HepG2 (cell line): ENCODE measurements around the gene COPS9. TPM values are rescaled to one million over a fixed set of nuclear protein-coding genes. Genes with fewer than 3 reads are reported as not detected.

ENCODE experiments used
- ATAC-seq: fragments of 200-7000 bp; cut with Tn5 transposase; 3 replicates; pipeline ENCODE4 v1.9.1; 2020; ENCODE audit warnings: mild to moderate bottlenecking, moderate library complexity
- BruUV-seq: library from RNA; stranded (reverse); fragments of 400-500 nt; replicated peaks from 2 replicates; lab custom pipeline; 2021; lab: Mats Ljungman, UMichigan
- CTCF ChIA-PET: fragments of 300-600 bp; formaldehyde crosslinking; extraction: SDS; loops from one replicate; lab custom pipeline; 2021; ENCODE audit warnings: low total read pairs, inconsistent platforms, low intra/inter-chr PET ratio; lab: Yijun Ruan, JAX
- POLR2A ChIA-PET: fragments of 350-600 bp; sonication (Branson Sonifier 250); formaldehyde crosslinking; loops from one replicate; lab custom pipeline; 2020; ENCODE audit warnings: antibody characterized with exemption, inconsistent platforms; lab: Yijun Ruan, JAX
- DNase-seq: peaks from one replicate; pipeline ENCODE4 v3.0.0-alpha.2; 2015; ENCODE audit warnings: low spot score
- FAIRE-seq: peaks from 3 replicates; lab custom pipeline; 2011; peaks lifted over from hg19 to GRCh38; lab: Jason Lieb, UNC
- H2AFZ ChIP-seq: one replicate; pipeline ENCODE4 v1.6.1; 2011; ENCODE audit warnings: low read length, inconsistent platforms
- H3K27ac ChIP-seq: fragments of 300-600 bp; 3 replicates; pipeline ENCODE4 v1.8.0; 2011; ENCODE audit warnings: mixed run types, mild to moderate bottlenecking, mixed read lengths, low read length, inconsistent platforms; ENCODE audit not compliant: insufficient read depth; ENCODE audit errors: extremely low read length
- H3K27me3 ChIP-seq, 2 experiments: fragments of 200-600 bp in 1 of 2; 2 replicates in 1 of 2; 3 replicates in 1 of 2; pipeline versions ENCODE4 v1.6.0 to v1.8.0; 2011; ENCODE audit warnings: low read length in 2 of 2, mild to moderate bottlenecking in 2 of 2, moderate library complexity in 2 of 2, inconsistent platforms in 1 of 2; ENCODE audit not compliant: insufficient read depth in 2 of 2, control insufficient read depth in 1 of 2
- H3K36me3 ChIP-seq, 2 experiments: fragments of 200-600 bp in 1 of 2; replicated peaks in 1 of 2; 2 replicates in 1 of 2; 3 replicates in 1 of 2; pipeline versions ENCODE4 v1.5.1 to v1.8.0; 2011; ENCODE audit warnings: low read length in 2 of 2, inconsistent platforms in 1 of 2; ENCODE audit not compliant: insufficient read depth in 2 of 2, control insufficient read depth in 1 of 2
- H3K4me1 ChIP-seq: 2 replicates; pipeline ENCODE4 v1.5.1; 2012; ENCODE audit warnings: low read length, inconsistent platforms; ENCODE audit not compliant: insufficient read depth
- H3K4me2 ChIP-seq: 2 replicates; pipeline ENCODE4 v1.6.0; 2011; ENCODE audit warnings: low read depth, low read length, inconsistent platforms
- H3K4me3 ChIP-seq, 3 experiments: fragments of 200-600 bp in 1 of 3; sonication (generic), shearing (Covaris generic) in 1 of 3; replicated peaks in 1 of 3; 2 replicates each; pipeline ENCODE4 v1.5.1; 2011 to 2016; ENCODE audit warnings: low read length in 3 of 3, inconsistent platforms in 2 of 3, low read depth in 2 of 3, mild to moderate bottlenecking in 2 of 3, control low read depth in 1 of 3, mixed read lengths in 1 of 3; ENCODE audit not compliant: insufficient read depth in 1 of 3
- H3K79me2 ChIP-seq: one replicate; pipeline ENCODE4 v1.6.1; 2011; ENCODE audit warnings: low read length, inconsistent platforms; ENCODE audit not compliant: insufficient read depth
- H3K9ac ChIP-seq: 2 replicates; pipeline ENCODE4 v1.6.0; 2011; ENCODE audit warnings: mild to moderate bottlenecking, low read depth, low read length, inconsistent platforms; ENCODE audit not compliant: insufficient read depth
- H3K9me3 ChIP-seq: 2 replicates; pipeline ENCODE4 v1.5.1; 2012; ENCODE audit warnings: mild to moderate bottlenecking, low read length
- H4K20me1 ChIP-seq: 2 replicates; pipeline ENCODE4 v1.6.0; 2011; ENCODE audit warnings: inconsistent platforms, mild to moderate bottlenecking, low read length, moderate library complexity; ENCODE audit not compliant: insufficient read depth
- HMGA1 ChIP-seq: sonication (generic); formaldehyde crosslinking; conservative IDR thresholded peaks from 2 replicates; pipeline ENCODE4 v1.4.0; 2020; ENCODE audit warnings: missing genetic modification reagents
- HNRNPL ChIP-seq: fragments of 200-400 bp; formaldehyde crosslinking; IDR thresholded peaks from 2 replicates; pipeline ENCODE4 v1.6.1; 2017; ENCODE audit warnings: mild to moderate bottlenecking, low read depth, low read length
- HOXA3 ChIP-seq: sonication (generic); formaldehyde crosslinking; IDR thresholded peaks from 2 replicates; pipeline ENCODE4 v1.5.0; 2020; ENCODE audit warnings: missing genetic modification reagents
- MAFK ChIP-seq, 2 experiments: IDR thresholded peaks in 1 of 2; conservative IDR thresholded peaks in 1 of 2; 2 replicates each; pipeline ENCODE4 v1.6.1; 2011; ENCODE audit warnings: improper control_type of control experiment in 2 of 2, low read length in 2 of 2
- SATB2 ChIP-seq: sonication (generic); formaldehyde crosslinking; IDR thresholded peaks from 2 replicates; pipeline ENCODE4 v1.5.0; 2020; ENCODE audit warnings: missing genetic modification reagents
- SRSF1 ChIP-seq: fragments of 200-400 bp; formaldehyde crosslinking; optimal IDR thresholded peaks from 2 replicates; pipeline ENCODE3; 2017; ENCODE audit warnings: mild to moderate bottlenecking, low read depth, low read length, moderate library complexity
- ZBTB42 ChIP-seq: sonication (generic); formaldehyde crosslinking; IDR thresholded peaks from 2 replicates; pipeline ENCODE4 v1.5.0; 2020; ENCODE audit warnings: mild to moderate bottlenecking, missing genetic modification reagents
- ZNF44 ChIP-seq: sonication (generic); formaldehyde crosslinking; IDR thresholded peaks from 2 replicates; pipeline ENCODE4 v1.5.1; 2020; ENCODE audit warnings: mild to moderate bottlenecking, missing genetic modification reagents
- ZNF879 ChIP-seq: sonication (generic); formaldehyde crosslinking; IDR thresholded peaks from 2 replicates; pipeline ENCODE4 v1.8.1; 2023; ENCODE audit warnings: missing genetic modification reagents
- WGBS: methylation state at CpG from one replicate; pipeline ENCODE4 v1.1.6; 2017; ENCODE audit warnings: low lambda C conversion rate; 5-methylcytosine and 5-hydroxymethylcytosine counted together
- in situ Hi-C: cut with HindIII; loops from 2 replicates; pipeline ENCODE4 v1.10.0; 2017; ENCODE audit warnings: low pct_unique_long_range_greater_than_20kb; ENCODE audit not compliant: extremely low pct_ligation_motif_present
- intact Hi-C: fragments of 100-400 bp; cut with micrococcal nuclease; formaldehyde crosslinking; loops from one replicate; pipeline ENCODE4 v1.10.0; 2022; ENCODE audit not compliant: unreplicated experiment
- polyA plus RNA-seq, 8 experiments: library from polyadenylated mRNA; depleted of rRNA in 3 of 8; stranded (reverse) in 7 of 8; unstranded in 1 of 8; fragments of >200 nt; fragmentation: Illumina TruSeq in 4 of 8; extraction: Trizol in 4 of 8; gene quantifications; 2 replicates each; pipeline versions ENCODE4 v1.2.1 to v1.2.3, GENCODE V29; 2011 to 2016; ENCODE audit warnings: low read depth in 4 of 8, missing spikeins in 1 of 8, mixed read lengths in 1 of 8; ENCODE audit not compliant: insufficient read depth in 1 of 8
- total RNA-seq, 5 experiments: library from RNA; depleted of rRNA; stranded (reverse); fragments of >200 nt; fragmentation: Illumina TruSeq; extraction: Trizol; gene quantifications; 2 replicates each; pipeline ENCODE4 v1.2.3, GENCODE V29; 2016; ENCODE audit warnings: low read depth in 1 of 5
- TF ChIP-seq, protein P1 (sequence below): sonication (generic); formaldehyde crosslinking; IDR thresholded peaks from 2 replicates; pipeline ENCODE4 v1.8.0; 2022; ENCODE audit warnings: mild to moderate bottlenecking, missing genetic modification reagents, moderate library complexity

Gene COPS9
- total and polyA plus RNA-seq, 2 of the 13 experiments (the other 11 are each of a cell fraction or from before 2014, with no cell fraction given): 180 to 247 TPM

DNA sequence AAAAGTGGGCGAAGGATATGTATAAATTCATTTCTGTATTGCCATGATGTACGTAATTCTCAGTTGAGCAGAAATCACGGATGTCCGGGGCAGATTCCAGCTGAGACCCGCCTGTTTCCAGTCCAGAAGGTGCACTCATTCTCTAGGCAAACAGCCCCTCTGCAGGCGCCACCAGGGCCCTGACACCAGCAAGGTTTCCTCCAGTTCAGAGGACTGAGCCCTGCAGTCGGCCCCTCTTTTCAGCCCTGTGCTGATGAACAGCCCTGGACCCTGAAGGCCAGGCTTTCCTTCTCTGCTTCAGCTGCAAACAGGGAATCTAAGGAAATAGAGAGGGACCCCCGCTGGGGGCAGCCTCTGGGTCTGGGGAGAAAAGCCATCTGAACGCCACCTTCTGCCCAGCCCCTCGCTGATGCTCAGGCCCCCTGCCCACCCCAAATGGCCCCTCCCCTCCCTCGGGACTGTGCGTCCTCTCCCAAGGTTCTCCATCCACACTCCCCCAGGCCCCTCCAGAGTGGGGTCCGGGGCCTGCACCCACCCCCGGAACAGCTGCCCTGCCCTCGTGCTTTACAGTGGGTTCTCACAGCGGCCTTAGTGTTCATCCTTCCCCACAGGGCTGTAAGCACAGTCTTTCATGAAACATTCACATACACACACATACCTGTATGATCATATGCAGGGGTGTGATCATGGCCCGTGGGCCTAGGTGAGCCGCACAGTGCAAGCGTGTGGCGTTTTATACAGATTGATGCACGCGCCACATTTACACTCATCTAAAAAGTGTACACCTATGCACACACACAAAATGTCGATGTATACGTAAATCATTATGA, 12.1 kb downstream of the COPS9 start:
- CTCF ChIA-PET: no interaction called here
- WGBS: 49% methylated on average over 23 of the region's 24 CpGs
- peaks cover 1 to 8% of the 10 kb centered on the region in 2 experiments; a peak in 2 of 5 replicates for H3K27me3 ChIP-seq
- no peak overlapping the region for H3K4me2 ChIP-seq
- H3K4me3 ChIP-seq: no peak overlapping the region
- no TSS peak for BruUV-seq
- no peaks in the 10 kb centered on the region for H3K79me2 ChIP-seq
- H3K9me3 ChIP-seq: no peaks in the 10 kb centered on the region
- intact Hi-C loops (no loop called here), in situ Hi-C loops (no loop called here)
- no peaks in the 10 kb centered on the region for H4K20me1 ChIP-seq
- peaks cover 4 to 16% of the 10 kb centered on the region in 2 experiments; a peak in 4 of 5 replicates for H3K36me3 ChIP-seq
- TF ChIP-seq HMGA1 (CRISPR knock-in tag) (no peak), SATB2 (CRISPR knock-in tag) (no peak)
- H2AFZ ChIP-seq: no peak overlapping the region
- POLR2A ChIA-PET: no interaction called here
- no peak overlapping the region for H3K9ac ChIP-seq
- ATAC-seq: peak; percentile 19; the same call in 2 of the 3 replicates
- H3K27ac ChIP-seq: no peak overlapping the region
- H3K4me1 ChIP-seq: no peaks in the 10 kb centered on the region
- no peak for DNase-seq
- FAIRE-seq: no peak

DNA sequence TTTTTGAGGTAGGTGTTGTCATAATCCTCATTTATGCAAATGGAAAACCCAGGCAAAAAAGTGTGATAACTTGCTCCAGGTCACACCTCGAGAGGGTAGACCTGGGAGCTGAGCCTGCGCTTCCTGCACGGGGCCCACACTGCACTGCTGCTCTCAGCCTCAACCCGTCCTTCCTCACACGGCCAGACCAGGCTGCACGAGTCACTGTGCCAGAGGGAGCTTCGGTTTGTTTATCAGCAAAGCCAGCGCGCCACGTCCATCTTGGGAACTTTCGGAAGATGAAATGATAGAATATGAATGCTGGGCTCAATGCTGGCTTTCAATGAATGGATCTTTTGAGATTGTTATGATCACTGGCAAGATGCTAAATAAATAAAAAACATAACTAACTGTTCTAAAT, 14.4 kb downstream of the COPS9 start:
- H3K4me3 ChIP-seq: no peak overlapping the region
- POLR2A ChIA-PET: no interaction called here
- no peak overlapping the region for H3K9ac ChIP-seq
- ATAC-seq: peak; percentile 53; the same call in 2 of the 3 replicates
- CTCF ChIA-PET: no interaction called here
- H4K20me1 ChIP-seq: no peaks in the 10 kb centered on the region
- H3K27ac ChIP-seq: no peak overlapping the region
- FAIRE-seq: no peak
- TF ChIP-seq SRSF1: no peak
- no peak for TF ChIP-seq HOXA3
- no peak for TF ChIP-seq ZNF879 (CRISPR knock-in tag)
- 0 out of 4 replicates have a peak, but pooled peaks of 1 of the 2 experiments have one; percentile 9 for TF ChIP-seq MAFK (conservative IDR thresholded peaks at IDR 0.05 in 1 of 2, IDR thresholded peaks at IDR 0.05 in 1 of 2; ENCODE audit: low read length in 2 of 2)
- no peak for TF ChIP-seq HNRNPL
- TF ChIP-seq ZNF44 (CRISPR knock-in tag): no peak
- TF ChIP-seq, protein P1, sequence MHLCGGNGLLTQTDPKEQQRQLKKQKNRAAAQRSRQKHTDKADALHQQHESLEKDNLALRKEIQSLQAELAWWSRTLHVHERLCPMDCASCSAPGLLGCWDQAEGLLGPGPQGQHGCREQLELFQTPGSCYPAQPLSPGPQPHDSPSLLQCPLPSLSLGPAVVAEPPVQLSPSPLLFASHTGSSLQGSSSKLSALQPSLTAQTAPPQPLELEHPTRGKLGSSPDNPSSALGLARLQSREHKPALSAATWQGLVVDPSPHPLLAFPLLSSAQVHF (CRISPR knock-in tag): no peak
- TF ChIP-seq ZBTB42 (CRISPR knock-in tag): no peak
- no TSS peak for BruUV-seq
- no peak overlapping the region for H3K4me2 ChIP-seq
- intact Hi-C loops: no loop called here
- 40% methylated on average over 11 of the region's 11 CpGs for WGBS
- in situ Hi-C loops: no loop called here
- DNase-seq: no peak
- H3K27me3 ChIP-seq: peaks cover 1 to 8% of the 10 kb centered on the region in 2 experiments; a peak in 2 of 5 replicates
- H3K4me1 ChIP-seq: no peaks in the 10 kb centered on the region
- H3K36me3 ChIP-seq: peaks cover 0 to 2% of the 10 kb centered on the region in 2 experiments; a peak in 1 of 5 replicates
- no peaks in the 10 kb centered on the region for H3K79me2 ChIP-seq
- H3K9me3 ChIP-seq: no peaks in the 10 kb centered on the region
- no peak overlapping the region for H2AFZ ChIP-seq
